WTC11 (cell line): ENCODE results near the gene ZMIZ1. TPM values are rescaled to one million over a fixed set of nuclear protein-coding genes. Genes with fewer than 3 reads are reported as not detected.

ENCODE experiments used
- ATAC-seq: fragments of 200-7000 bp; cut with Tn5 transposase; 2 replicates; pipeline ENCODE4 v1.10.0; 2021; ENCODE audit warnings: mild to moderate bottlenecking, moderate library complexity
- CTCF ChIA-PET: fragments of 300-600 bp; sonication (Branson Sonifier 250); formaldehyde crosslinking; loops from one replicate; lab custom pipeline; 2021; ENCODE audit warnings: antibody characterized with exemption; lab: Charles Lee
- POLR2A ChIA-PET: fragments of 350-600 bp; sonication (Branson Sonifier 250); formaldehyde crosslinking; loops from one replicate; lab custom pipeline; 2021; ENCODE audit warnings: antibody characterized with exemption; lab: Charles Lee
- DNase-seq: peaks from one replicate; pipeline ENCODE4 v3.0.0; 2021; ENCODE audit warnings: low spot score
- H3K27ac Mint-ChIP-seq: 2 replicates; pipeline ENCODE4 v1.8.0; 2021; ENCODE audit warnings: mixed read lengths
- H3K27me3 Mint-ChIP-seq: 2 replicates; pipeline ENCODE4 v1.8.0; 2021; ENCODE audit warnings: low read depth, mild to moderate bottlenecking, moderate library complexity, mixed read lengths
- H3K36me3 Mint-ChIP-seq: 2 replicates; pipeline ENCODE4 v1.8.0; 2021; ENCODE audit warnings: mixed read lengths
- H3K4me1 Mint-ChIP-seq: 2 replicates; pipeline ENCODE4 v1.8.0; 2022; ENCODE audit warnings: mixed read lengths
- H3K4me3 Mint-ChIP-seq: 2 replicates; pipeline ENCODE4 v1.8.0; 2021; ENCODE audit warnings: mild to moderate bottlenecking, moderate library complexity, mixed read lengths
- H3K9me3 Mint-ChIP-seq: 2 replicates; pipeline ENCODE4 v1.8.0; 2021; ENCODE audit warnings: mixed read lengths
- CBFB ChIP-seq: sonication (generic); formaldehyde crosslinking; IDR thresholded peaks from 2 replicates; pipeline ENCODE4 v1.8.1; 2022; ENCODE audit warnings: mild to moderate bottlenecking, low read depth, missing genetic modification reagents
- ESRRA ChIP-seq: sonication (generic); formaldehyde crosslinking; IDR thresholded peaks from 2 replicates; pipeline ENCODE4 v1.8.1; 2022; ENCODE audit warnings: mild to moderate bottlenecking, missing genetic modification reagents, borderline replicate concordance
- FOXJ3 ChIP-seq: sonication (generic); formaldehyde crosslinking; IDR thresholded peaks from 2 replicates; pipeline ENCODE4 v1.9.0; 2021; ENCODE audit warnings: missing genetic modification reagents, mild to moderate bottlenecking, borderline replicate concordance
- FOXP1 ChIP-seq: sonication (generic); formaldehyde crosslinking; IDR thresholded peaks from 2 replicates; pipeline ENCODE4 v1.8.0; 2022; ENCODE audit warnings: missing genetic modification reagents, mild to moderate bottlenecking, moderate library complexity, borderline replicate concordance
- GRHL2 ChIP-seq: fragments of 250-450 bp; sonication (Bioruptor Pico); IDR thresholded peaks from 2 replicates; pipeline ENCODE4 v1.8.0; 2022; ENCODE audit warnings: mild to moderate bottlenecking, moderate library complexity; ENCODE audit not compliant: insufficient replicate concordance, severe bottlenecking
- IRF2 ChIP-seq: sonication (generic); formaldehyde crosslinking; IDR thresholded peaks from 2 replicates; pipeline ENCODE4 v1.8.0; 2022; ENCODE audit warnings: low read depth, missing genetic modification reagents, borderline replicate concordance
- JUN ChIP-seq: sonication (generic); formaldehyde crosslinking; IDR thresholded peaks from 2 replicates; pipeline ENCODE4 v1.8.0; 2023; ENCODE audit warnings: mild to moderate bottlenecking, missing genetic modification reagents
- NFATC4 ChIP-seq: fragments of 250-450 bp; sonication (Bioruptor Pico); IDR thresholded peaks from 2 replicates; pipeline ENCODE4 v1.9.0; 2021; ENCODE audit warnings: mild to moderate bottlenecking
- NR1H2 ChIP-seq: sonication (generic); formaldehyde crosslinking; IDR thresholded peaks from 2 replicates; pipeline ENCODE4 v1.9.0; 2021; ENCODE audit warnings: mild to moderate bottlenecking, moderate library complexity, missing genetic modification reagents
- NR3C1 ChIP-seq: sonication (generic); formaldehyde crosslinking; conservative IDR thresholded peaks from 2 replicates; pipeline ENCODE4 v1.8.1; 2023; ENCODE audit warnings: low read depth, mild to moderate bottlenecking, missing genetic modification reagents
- TEAD1 ChIP-seq: sonication (generic); formaldehyde crosslinking; IDR thresholded peaks from 2 replicates; pipeline ENCODE4 v1.8.0; 2022; ENCODE audit warnings: mild to moderate bottlenecking, missing genetic modification reagents
- ZNF138 ChIP-seq: sonication (generic); formaldehyde crosslinking; conservative IDR thresholded peaks from 2 replicates; pipeline ENCODE4 v1.8.1; 2022; ENCODE audit warnings: mild to moderate bottlenecking, moderate library complexity, missing genetic modification reagents
- ZNF396 ChIP-seq: fragments of 250-450 bp; sonication (Bioruptor Pico); IDR thresholded peaks from 2 replicates; pipeline ENCODE4 v1.8.0; 2021; ENCODE audit warnings: mild to moderate bottlenecking, moderate library complexity, borderline replicate concordance
- total RNA-seq: library from RNA; stranded (reverse); gene quantifications from 3 replicates; pipeline ENCODE4 v1.2.3, GENCODE V29; 2021
- TF ChIP-seq, protein P1 (sequence below): sonication (generic); formaldehyde crosslinking; IDR thresholded peaks from 2 replicates; pipeline ENCODE4 v1.8.0; 2022; ENCODE audit warnings: mild to moderate bottlenecking, missing genetic modification reagents
- TF ChIP-seq, protein P2 (sequence below): sonication (generic); formaldehyde crosslinking; conservative IDR thresholded peaks from 2 replicates; pipeline ENCODE4 v1.8.1; 2022; ENCODE audit warnings: mild to moderate bottlenecking, missing genetic modification reagents
- TF ChIP-seq, protein P3 (sequence below): sonication (generic); formaldehyde crosslinking; IDR thresholded peaks from 2 replicates; pipeline ENCODE4 v1.8.1; 2022; ENCODE audit warnings: mild to moderate bottlenecking, missing genetic modification reagents, moderate library complexity, borderline replicate concordance
- TF ChIP-seq, protein P4 (sequence below): fragments of 250-450 bp; sonication (Bioruptor Pico); IDR thresholded peaks from 2 replicates; pipeline ENCODE4 v2.1.2; 2022; ENCODE audit warnings: mild to moderate bottlenecking, moderate library complexity
- TF ChIP-seq, protein P5 (sequence below): sonication (generic); formaldehyde crosslinking; IDR thresholded peaks from 2 replicates; pipeline ENCODE4 v1.8.0; 2022; ENCODE audit warnings: mild to moderate bottlenecking, missing genetic modification reagents
- TF ChIP-seq, protein P6 (sequence below): fragments of 250-450 bp; sonication (Bioruptor Pico); conservative IDR thresholded peaks from 2 replicates; pipeline ENCODE4 v1.9.0; 2021; ENCODE audit warnings: mild to moderate bottlenecking
- TF ChIP-seq, protein P7 (sequence below): sonication (generic); formaldehyde crosslinking; IDR thresholded peaks from 2 replicates; pipeline ENCODE4 v1.8.1; 2023; ENCODE audit warnings: mild to moderate bottlenecking, missing genetic modification reagents, moderate library complexity

The ZMIZ1 gene
- total RNA-seq, 1 experiment from 2014 or later, result 44.4 TPM

DNA sequence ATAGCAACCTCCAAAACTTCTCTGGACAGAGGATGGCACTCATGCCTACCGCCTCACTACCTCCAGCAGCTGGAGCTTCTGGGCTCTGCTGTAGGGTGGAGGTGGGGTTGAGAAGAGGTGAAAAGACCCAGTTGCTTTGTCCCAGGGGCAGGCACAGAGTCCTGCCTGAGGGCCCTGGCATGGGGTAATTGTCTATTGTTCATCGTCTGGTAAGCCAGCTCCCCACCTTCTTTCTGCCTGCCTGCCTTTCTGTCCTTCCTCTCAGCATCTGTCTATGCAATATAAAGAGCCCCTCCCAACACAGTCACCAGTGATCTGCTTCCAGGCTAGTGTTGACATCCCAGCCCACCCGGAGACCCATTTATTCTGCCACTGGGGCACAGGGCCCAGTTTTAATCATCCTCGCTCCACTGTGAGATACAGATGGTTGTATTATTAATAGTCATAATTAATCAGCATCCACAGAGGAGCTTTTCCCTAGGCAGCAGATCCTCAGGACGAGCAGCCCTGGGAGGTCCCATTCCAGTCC lies 39.0 kb downstream of the ZMIZ1 start:
- no peak overlapping the region for H3K27ac Mint-ChIP-seq
- ChIA-PET POLR2A (interaction anchor here (0.6 to 0.9 kb wide), 2 partner anchors 31 to 35 kb away, joined by 3 read pairs; no protein-coding TSS in a partner anchor), CTCF (no interaction called here)
- peaks cover 5% of the 10 kb centered on the region; the same call in 1 of the 2 replicates for H3K36me3 Mint-ChIP-seq
- H3K27me3 Mint-ChIP-seq, result no peaks in the 10 kb centered on the region
- no peak overlapping the region for H3K4me3 Mint-ChIP-seq
- DNase-seq, result no peak
- H3K4me1 Mint-ChIP-seq, result peaks cover 63% of the 10 kb centered on the region
- no peak for ATAC-seq
- no peak for TF ChIP-seq IRF2 (CRISPR knock-in tag)
- TF ChIP-seq, protein P1, sequence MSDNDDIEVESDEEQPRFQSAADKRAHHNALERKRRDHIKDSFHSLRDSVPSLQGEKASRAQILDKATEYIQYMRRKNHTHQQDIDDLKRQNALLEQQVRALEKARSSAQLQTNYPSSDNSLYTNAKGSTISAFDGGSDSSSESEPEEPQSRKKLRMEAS (CRISPR knock-in tag), result no peak
- TF ChIP-seq, protein P2, sequence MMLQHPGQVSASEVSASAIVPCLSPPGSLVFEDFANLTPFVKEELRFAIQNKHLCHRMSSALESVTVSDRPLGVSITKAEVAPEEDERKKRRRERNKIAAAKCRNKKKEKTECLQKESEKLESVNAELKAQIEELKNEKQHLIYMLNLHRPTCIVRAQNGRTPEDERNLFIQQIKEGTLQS (CRISPR knock-in tag), result no peak
- no peak for TF ChIP-seq ZNF138 (CRISPR knock-in tag)
- TF ChIP-seq, protein P3, sequence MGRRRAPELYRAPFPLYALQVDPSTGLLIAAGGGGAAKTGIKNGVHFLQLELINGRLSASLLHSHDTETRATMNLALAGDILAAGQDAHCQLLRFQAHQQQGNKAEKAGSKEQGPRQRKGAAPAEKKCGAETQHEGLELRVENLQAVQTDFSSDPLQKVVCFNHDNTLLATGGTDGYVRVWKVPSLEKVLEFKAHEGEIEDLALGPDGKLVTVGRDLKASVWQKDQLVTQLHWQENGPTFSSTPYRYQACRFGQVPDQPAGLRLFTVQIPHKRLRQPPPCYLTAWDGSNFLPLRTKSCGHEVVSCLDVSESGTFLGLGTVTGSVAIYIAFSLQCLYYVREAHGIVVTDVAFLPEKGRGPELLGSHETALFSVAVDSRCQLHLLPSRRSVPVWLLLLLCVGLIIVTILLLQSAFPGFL (CRISPR knock-in tag), result no peak
- TF ChIP-seq GRHL2, result no peak
- no peak for TF ChIP-seq NFATC4 (CRISPR knock-in tag)
- no peak for TF ChIP-seq FOXJ3 (CRISPR knock-in tag)
- no peak for TF ChIP-seq ZNF396 (CRISPR knock-in tag)
- no peak for TF ChIP-seq NR1H2 (CRISPR knock-in tag)
- no peak for TF ChIP-seq TEAD1 (CRISPR knock-in tag)
- no peak for TF ChIP-seq ESRRA (CRISPR knock-in tag)
- no peak for TF ChIP-seq FOXP1 (CRISPR knock-in tag)
- TF ChIP-seq, protein P4, sequence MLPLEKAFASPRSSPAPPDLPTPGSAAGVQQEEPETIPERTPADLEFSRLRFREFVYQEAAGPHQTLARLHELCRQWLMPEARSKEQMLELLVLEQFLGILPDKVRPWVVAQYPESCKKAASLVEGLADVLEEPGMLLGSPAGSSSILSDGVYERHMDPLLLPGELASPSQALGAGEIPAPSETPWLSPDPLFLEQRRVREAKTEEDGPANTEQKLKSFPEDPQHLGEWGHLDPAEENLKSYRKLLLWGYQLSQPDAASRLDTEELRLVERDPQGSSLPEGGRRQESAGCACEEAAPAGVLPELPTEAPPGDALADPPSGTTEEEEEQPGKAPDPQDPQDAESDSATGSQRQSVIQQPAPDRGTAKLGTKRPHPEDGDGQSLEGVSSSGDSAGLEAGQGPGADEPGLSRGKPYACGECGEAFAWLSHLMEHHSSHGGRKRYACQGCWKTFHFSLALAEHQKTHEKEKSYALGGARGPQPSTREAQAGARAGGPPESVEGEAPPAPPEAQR (CRISPR knock-in tag), result no peak
- TF ChIP-seq, protein P5, sequence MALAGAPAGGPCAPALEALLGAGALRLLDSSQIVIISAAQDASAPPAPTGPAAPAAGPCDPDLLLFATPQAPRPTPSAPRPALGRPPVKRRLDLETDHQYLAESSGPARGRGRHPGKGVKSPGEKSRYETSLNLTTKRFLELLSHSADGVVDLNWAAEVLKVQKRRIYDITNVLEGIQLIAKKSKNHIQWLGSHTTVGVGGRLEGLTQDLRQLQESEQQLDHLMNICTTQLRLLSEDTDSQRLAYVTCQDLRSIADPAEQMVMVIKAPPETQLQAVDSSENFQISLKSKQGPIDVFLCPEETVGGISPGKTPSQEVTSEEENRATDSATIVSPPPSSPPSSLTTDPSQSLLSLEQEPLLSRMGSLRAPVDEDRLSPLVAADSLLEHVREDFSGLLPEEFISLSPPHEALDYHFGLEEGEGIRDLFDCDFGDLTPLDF (CRISPR knock-in tag), result no peak
- TF ChIP-seq, protein P6, sequence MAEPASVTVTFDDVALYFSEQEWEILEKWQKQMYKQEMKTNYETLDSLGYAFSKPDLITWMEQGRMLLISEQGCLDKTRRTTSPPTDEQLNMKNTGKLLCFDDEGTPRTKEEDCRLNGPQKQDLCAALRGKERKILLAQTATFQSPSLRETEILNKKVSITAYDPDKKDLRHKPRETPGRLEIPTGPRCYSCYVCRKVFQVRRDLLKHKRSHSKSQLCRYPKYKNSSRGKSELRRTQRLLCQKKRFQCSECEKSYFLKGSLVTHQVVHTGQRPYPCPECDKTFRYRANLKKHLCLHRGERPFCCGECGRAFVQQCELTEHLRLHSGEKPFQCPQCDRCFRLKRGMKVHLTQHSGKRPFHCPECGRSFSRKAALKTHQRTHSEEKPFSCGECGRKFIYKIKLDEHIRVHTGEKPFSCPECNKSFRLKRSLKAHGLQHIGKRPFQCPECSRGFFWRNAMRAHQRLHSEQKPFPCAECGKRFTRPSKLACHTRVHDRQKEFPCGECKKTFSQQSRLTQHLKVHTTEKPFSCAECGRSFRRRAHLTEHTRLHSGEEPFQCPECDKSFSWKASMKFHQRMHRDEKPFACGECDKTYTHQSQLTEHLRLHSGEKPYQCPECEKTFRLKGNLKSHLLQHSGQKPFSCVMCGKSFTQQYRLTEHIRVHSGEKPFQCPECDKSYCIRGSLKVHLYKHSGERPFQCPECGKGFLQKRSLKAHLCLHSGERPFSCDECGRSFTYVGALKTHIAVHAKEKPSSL (CRISPR knock-in tag), result no peak
- TF ChIP-seq CBFB (CRISPR knock-in tag), result no peak
- TF ChIP-seq, protein P7, sequence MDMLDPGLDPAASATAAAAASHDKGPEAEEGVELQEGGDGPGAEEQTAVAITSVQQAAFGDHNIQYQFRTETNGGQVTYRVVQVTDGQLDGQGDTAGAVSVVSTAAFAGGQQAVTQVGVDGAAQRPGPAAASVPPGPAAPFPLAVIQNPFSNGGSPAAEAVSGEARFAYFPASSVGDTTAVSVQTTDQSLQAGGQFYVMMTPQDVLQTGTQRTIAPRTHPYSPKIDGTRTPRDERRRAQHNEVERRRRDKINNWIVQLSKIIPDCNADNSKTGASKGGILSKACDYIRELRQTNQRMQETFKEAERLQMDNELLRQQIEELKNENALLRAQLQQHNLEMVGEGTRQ (CRISPR knock-in tag), result no peak
- no peak for TF ChIP-seq NR3C1 (CRISPR knock-in tag)
- TF ChIP-seq JUN, result no peak
- H3K9me3 Mint-ChIP-seq, result no peaks in the 10 kb centered on the region
